IgD-negative memory B cell (primary cell): ENCODE measurements around the gene TMPRSS11E. TPM values are rescaled to one million over a fixed set of nuclear protein-coding genes. Genes with fewer than 3 reads are reported as not detected.
"Not testable (repeated sequence)": the region's sequence is repeated elsewhere in the genome, so short reads cannot be mapped to it uniquely, and the experiment has no call there.

Source experiments
- H3K27ac Mint-ChIP-seq, 3 donors: one replicate each; pipeline ENCODE4 v1.8.0; 2020 to 2022; ENCODE audit warnings: mild to moderate bottlenecking in 3 of 3, mixed read lengths in 3 of 3, moderate library complexity in 1 of 3
- H3K27me3 Mint-ChIP-seq: one replicate; pipeline ENCODE4 v1.8.0; 2021; ENCODE audit warnings: mixed read lengths
- H3K36me3 Mint-ChIP-seq: one replicate; pipeline ENCODE4 v1.8.0; 2020; ENCODE audit warnings: mild to moderate bottlenecking, mixed read lengths
- H3K4me1 Mint-ChIP-seq, 3 donors: one replicate each; pipeline ENCODE4 v1.8.0; 2020 to 2022; ENCODE audit warnings: mixed read lengths in 3 of 3, mild to moderate bottlenecking in 1 of 3
- H3K4me3 Mint-ChIP-seq, 4 donors: one replicate each; pipeline ENCODE4 v1.8.0; 2020 to 2022; ENCODE audit warnings: mild to moderate bottlenecking in 4 of 4, mixed read lengths in 4 of 4, moderate library complexity in 3 of 4
- H3K9me3 Mint-ChIP-seq, 3 donors: one replicate each; pipeline ENCODE4 v1.8.0; 2020 to 2021; ENCODE audit warnings: mixed read lengths in 3 of 3, mild to moderate bottlenecking in 1 of 3
- polyA plus RNA-seq: library from polyadenylated mRNA; unstranded; fragments of 300-500 nt; fragmentation: Illumina TruSeq; gene quantifications from one replicate; pipeline ENCODE4 v1.2.3, GENCODE V29; 2021

Gene TMPRSS11E
- polyA plus RNA-seq, 1 donor from 2014 or later = 0.20 TPM

GRCh38 chr4:68490826-68491457 lies 43.7 kb downstream of the TMPRSS11E start:
- Mint-ChIP-seq H3K27ac (no peak overlapping the region), H3K36me3 (no peaks in the 10 kb centered on the region), H3K4me1 (peaks cover 12 to 18% (median 13%) of the 10 kb centered on the region in 3 donors), H3K9me3 (peaks cover 0 to 3% (median 2%) of the 10 kb centered on the region in 3 donors), H3K27me3 (no peaks in the 10 kb centered on the region), H3K4me3 (no peak overlapping the region)

DNA sequence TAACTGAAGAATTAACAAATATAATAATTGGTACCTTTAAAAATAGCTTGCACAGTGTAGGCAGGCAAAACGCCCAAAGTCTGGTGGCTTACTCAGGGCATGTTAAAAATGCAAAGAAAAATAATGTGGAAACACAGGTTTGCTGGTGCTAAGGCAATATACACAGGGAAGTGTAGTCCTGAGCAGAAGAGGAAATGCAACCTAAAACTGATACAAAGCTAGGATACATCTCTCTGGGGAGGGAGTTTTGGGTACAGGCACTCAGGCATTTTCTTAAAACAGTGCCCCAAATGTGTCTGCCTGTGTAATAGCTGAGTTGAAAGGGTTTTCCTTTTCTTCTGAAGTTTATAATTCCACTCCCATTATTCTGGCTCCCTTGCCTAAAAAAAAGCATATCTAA lies 47.4 kb downstream of the TMPRSS11E start:
- no peaks in the 10 kb centered on the region for H3K27me3 Mint-ChIP-seq
- H3K36me3 Mint-ChIP-seq = no peaks in the 10 kb centered on the region
- peak overlapping the region in 2 of 4 donors; percentile 0 to 3 for H3K4me3 Mint-ChIP-seq
- peaks cover 0 to 2% (median 0%) of the 10 kb centered on the region in 3 donors for H3K9me3 Mint-ChIP-seq
- peaks cover 15 to 19% (median 16%) of the 10 kb centered on the region in 3 donors for H3K4me1 Mint-ChIP-seq
- no peak overlapping the region for H3K27ac Mint-ChIP-seq

- peaks cover 14 to 16% (median 14%) of the 10 kb centered on the region in 3 donors for H3K4me1 Mint-ChIP-seq
- no peak overlapping the region for H3K27ac Mint-ChIP-seq
- no peak overlapping the region for H3K4me3 Mint-ChIP-seq
- peaks cover 0 to 2% (median 0%) of the 10 kb centered on the region in 3 donors for H3K9me3 Mint-ChIP-seq
- H3K27me3 Mint-ChIP-seq = no peaks in the 10 kb centered on the region
- H3K36me3 Mint-ChIP-seq = no peaks in the 10 kb centered on the region
Measured at GRCh38 chr4:68498413-68499007, 51.2 kb downstream of the TMPRSS11E start.

GRCh38 chr4:68499021-68499420 lies 51.8 kb downstream of the TMPRSS11E start:
- H3K9me3 Mint-ChIP-seq = no peaks in the 10 kb centered on the region
- no peak overlapping the region for H3K4me3 Mint-ChIP-seq
- no peaks in the 10 kb centered on the region for H3K27me3 Mint-ChIP-seq
- H3K36me3 Mint-ChIP-seq = peaks cover under 1% of the 10 kb centered on the region
- H3K27ac Mint-ChIP-seq = no peak overlapping the region
- H3K4me1 Mint-ChIP-seq = peaks cover 10 to 12% (median 11%) of the 10 kb centered on the region in 3 donors

- Mint-ChIP-seq H3K4me1 (peaks cover 5 to 13% (median 6%) of the 10 kb centered on the region in 3 donors), H3K4me3 (peak overlapping the region in 1 of 4 donors; percentile 6)
- H3K9me3 Mint-ChIP-seq, H3K27ac Mint-ChIP-seq, H3K27me3 Mint-ChIP-seq, H3K36me3 Mint-ChIP-seq: not testable (repeated sequence)
Measured at GRCh38 chr4:68503462-68503861, 56.2 kb downstream of the TMPRSS11E start.

DNA sequence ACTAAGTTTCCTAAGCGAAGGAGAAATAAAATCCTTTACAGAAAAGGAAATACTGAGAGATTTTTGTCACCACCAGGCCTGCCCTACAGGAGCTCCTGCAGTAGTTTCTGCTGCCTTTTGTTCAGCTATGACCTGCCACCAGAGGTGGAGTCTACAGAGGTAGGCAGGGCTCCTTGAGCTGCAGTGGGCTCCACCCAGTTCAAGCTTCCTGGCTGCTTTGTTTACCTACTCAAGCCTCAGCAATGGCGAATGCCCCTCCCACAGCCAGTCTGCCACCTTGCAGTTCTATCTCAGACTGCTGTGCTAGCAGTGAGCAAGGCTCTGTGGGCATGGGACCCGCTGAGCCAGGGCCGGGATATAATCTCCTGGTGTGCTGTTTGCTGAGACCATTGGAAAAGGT lies 57.6 kb downstream of the TMPRSS11E start:
- Mint-ChIP-seq H3K4me3 (peak overlapping the region in 1 of 4 donors; percentile 47), H3K4me1 (peaks cover 4 to 11% (median 5%) of the 10 kb centered on the region in 3 donors)
- H3K9me3 Mint-ChIP-seq, H3K27me3 Mint-ChIP-seq, H3K27ac Mint-ChIP-seq, H3K36me3 Mint-ChIP-seq: not testable (repeated sequence)

GRCh38 chr4:68505452-68505851 lies 58.2 kb downstream of the TMPRSS11E start:
- H3K36me3 Mint-ChIP-seq, H3K27ac Mint-ChIP-seq, H3K27me3 Mint-ChIP-seq, H3K9me3 Mint-ChIP-seq, H3K4me3 Mint-ChIP-seq: not testable (repeated sequence)
- peaks cover 4 to 11% (median 5%) of the 10 kb centered on the region in 3 donors for H3K4me1 Mint-ChIP-seq

DNA sequence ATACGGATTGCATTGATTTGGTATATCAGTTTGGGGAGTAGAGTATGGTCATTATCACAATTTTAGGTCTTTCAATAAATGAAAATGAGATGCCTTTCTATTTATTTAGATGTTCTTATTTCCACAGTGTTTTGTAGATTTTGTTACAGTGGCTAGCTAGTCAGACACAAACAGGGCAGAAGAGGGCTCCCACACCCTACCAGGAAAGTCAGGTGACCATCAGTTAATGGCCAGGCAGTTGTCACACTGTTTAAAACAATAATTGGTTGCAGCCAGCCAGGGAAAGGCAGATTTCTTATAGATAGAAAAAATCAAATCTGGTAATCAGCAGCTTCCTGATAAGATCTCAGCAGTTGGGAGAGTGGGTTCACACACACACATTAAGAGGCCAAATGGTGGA lies 71.6 kb downstream of the TMPRSS11E start:
- Mint-ChIP-seq H3K4me1 (no peaks in the 10 kb centered on the region), H3K27ac (no peak overlapping the region), H3K9me3 (no peaks in the 10 kb centered on the region), H3K4me3 (no peak overlapping the region), H3K36me3 (no peaks in the 10 kb centered on the region), H3K27me3 (no peaks in the 10 kb centered on the region)

- no peak overlapping the region for H3K4me3 Mint-ChIP-seq
- H3K36me3 Mint-ChIP-seq = no peaks in the 10 kb centered on the region
- no peaks in the 10 kb centered on the region for H3K9me3 Mint-ChIP-seq
- no peaks in the 10 kb centered on the region for H3K27me3 Mint-ChIP-seq
- H3K27ac Mint-ChIP-seq = no peak overlapping the region
- H3K4me1 Mint-ChIP-seq = no peaks in the 10 kb centered on the region
Measured at GRCh38 chr4:68520985-68521384, 73.7 kb downstream of the TMPRSS11E start.

GRCh38 chr4:68522232-68522631 lies 75.0 kb downstream of the TMPRSS11E start:
- not testable (repeated sequence) for H3K36me3 Mint-ChIP-seq, H3K4me3 Mint-ChIP-seq, H3K27me3 Mint-ChIP-seq, H3K9me3 Mint-ChIP-seq, H3K27ac Mint-ChIP-seq, H3K4me1 Mint-ChIP-seq

- Mint-ChIP-seq H3K4me3 (no peak overlapping the region), H3K4me1 (no peaks in the 10 kb centered on the region), H3K36me3 (no peaks in the 10 kb centered on the region), H3K27ac (no peak overlapping the region), H3K9me3 (peaks cover 6 to 7% (median 7%) of the 10 kb centered on the region in 3 donors), H3K27me3 (no peaks in the 10 kb centered on the region)
Measured at GRCh38 chr4:68535974-68536373, 88.7 kb downstream of the TMPRSS11E start.

GRCh38 chr4:68536375-68536774 lies 89.1 kb downstream of the TMPRSS11E start:
- Mint-ChIP-seq H3K27ac (no peak overlapping the region), H3K9me3 (peaks cover 3 to 8% (median 7%) of the 10 kb centered on the region in 3 donors)

DNA sequence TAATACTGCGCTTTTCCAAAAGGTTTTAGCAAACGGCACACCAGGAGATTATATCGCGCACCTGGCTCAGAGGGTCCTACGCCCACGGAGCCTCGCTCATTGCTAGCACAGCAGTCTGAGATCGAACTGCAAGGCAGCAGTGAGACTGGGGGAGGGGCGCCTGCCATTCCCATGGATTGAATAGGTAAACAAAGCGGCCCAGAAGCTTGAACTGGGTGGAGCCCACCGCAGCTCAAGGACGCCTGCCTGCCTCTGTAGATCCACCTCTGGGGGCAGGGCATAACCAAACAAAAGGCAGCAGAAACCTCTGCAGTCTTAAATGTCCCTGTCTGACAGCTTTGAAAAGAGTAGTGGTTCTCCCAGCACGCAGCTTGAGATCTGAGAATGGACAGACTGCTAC lies 95.5 kb downstream of the TMPRSS11E start:
- H3K9me3 Mint-ChIP-seq, H3K4me3 Mint-ChIP-seq, H3K36me3 Mint-ChIP-seq, H3K27me3 Mint-ChIP-seq, H3K4me1 Mint-ChIP-seq: not testable (repeated sequence)
- peak overlapping the region in 1 of 3 donors; percentile 7 for H3K27ac Mint-ChIP-seq

More at GRCh38 chr4:68536375-68536774, 89.1 kb downstream of the TMPRSS11E start:
- no peaks in the 10 kb centered on the region for H3K4me1 Mint-ChIP-seq
- no peaks in the 10 kb centered on the region for H3K36me3 Mint-ChIP-seq
- H3K4me3 Mint-ChIP-seq = no peak overlapping the region
- H3K27me3 Mint-ChIP-seq = no peaks in the 10 kb centered on the region
